GM12878 (cell line): ENCODE measurements around the gene SLC24A3.

ENCODE experiments used
- EP300 ChIP-seq, 2 experiments: fragments of 150-350 bp in 1 of 2; IDR thresholded peaks; 2 replicates each; pipeline ENCODE4 v1.6.1; 2011 to 2012; ENCODE audit warnings: low read depth in 2 of 2, low read length in 2 of 2, borderline replicate concordance in 1 of 2, improper control_type of control experiment in 1 of 2, inconsistent platforms in 1 of 2; ENCODE audit not compliant: control insufficient read depth in 1 of 2
- NRF1 ChIP-seq: conservative IDR thresholded peaks from 2 replicates; pipeline ENCODE4 v1.6.1; 2011; ENCODE audit warnings: mild to moderate bottlenecking, low read depth, low read length, improper control_type of control experiment
- POLR2AphosphoS2 ChIP-seq: IDR thresholded peaks from 2 replicates; pipeline ENCODE4 v1.6.1; 2011; ENCODE audit warnings: low read depth, mild to moderate bottlenecking, low read length, improper control_type of control experiment, moderate library complexity
- RFX5 ChIP-seq: IDR thresholded peaks from 2 replicates; pipeline ENCODE4 v1.6.1; 2011; ENCODE audit warnings: low read depth, low read length, improper control_type of control experiment
- TF ChIP-seq, protein P1 (sequence below): IDR thresholded peaks from 2 replicates; pipeline ENCODE4 v1.6.1; 2012; ENCODE audit warnings: mild to moderate bottlenecking, low read depth, low read length
- TF ChIP-seq, protein P2 (sequence below), 3 experiments: IDR thresholded peaks in 2 of 3; conservative IDR thresholded peaks in 1 of 3; 2 replicates each; pipeline ENCODE4 v1.5.1; 2011; ENCODE audit warnings: low read depth in 3 of 3, low read length in 3 of 3, mild to moderate bottlenecking in 3 of 3, control low read depth in 2 of 3, moderate library complexity in 2 of 3, inconsistent platforms in 1 of 3, mixed read lengths in 1 of 3; ENCODE audit not compliant: control insufficient read depth in 2 of 3, insufficient read depth in 1 of 3; ENCODE audit errors: extremely low read depth in 1 of 3

DNA sequence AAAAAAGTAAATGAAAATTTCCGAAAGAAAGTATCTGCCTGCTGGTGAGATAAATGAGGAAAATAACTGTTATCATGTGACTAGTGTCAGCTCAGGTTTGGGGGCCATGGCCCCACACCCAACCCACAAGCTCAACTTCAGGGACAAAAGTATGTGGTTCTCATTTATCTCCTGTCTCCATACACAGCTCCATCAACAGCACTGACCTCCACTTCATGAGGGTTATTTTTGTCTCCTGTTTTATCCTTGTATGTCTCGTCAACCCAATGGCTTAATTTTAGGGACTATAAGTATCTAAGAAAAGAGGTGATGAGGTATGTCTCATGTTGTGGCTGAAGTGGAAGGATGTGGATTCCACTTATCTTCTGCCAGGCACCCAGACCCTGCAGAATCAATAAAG, 274.0 kb downstream of the SLC24A3 start:
- TF ChIP-seq, protein P1, sequence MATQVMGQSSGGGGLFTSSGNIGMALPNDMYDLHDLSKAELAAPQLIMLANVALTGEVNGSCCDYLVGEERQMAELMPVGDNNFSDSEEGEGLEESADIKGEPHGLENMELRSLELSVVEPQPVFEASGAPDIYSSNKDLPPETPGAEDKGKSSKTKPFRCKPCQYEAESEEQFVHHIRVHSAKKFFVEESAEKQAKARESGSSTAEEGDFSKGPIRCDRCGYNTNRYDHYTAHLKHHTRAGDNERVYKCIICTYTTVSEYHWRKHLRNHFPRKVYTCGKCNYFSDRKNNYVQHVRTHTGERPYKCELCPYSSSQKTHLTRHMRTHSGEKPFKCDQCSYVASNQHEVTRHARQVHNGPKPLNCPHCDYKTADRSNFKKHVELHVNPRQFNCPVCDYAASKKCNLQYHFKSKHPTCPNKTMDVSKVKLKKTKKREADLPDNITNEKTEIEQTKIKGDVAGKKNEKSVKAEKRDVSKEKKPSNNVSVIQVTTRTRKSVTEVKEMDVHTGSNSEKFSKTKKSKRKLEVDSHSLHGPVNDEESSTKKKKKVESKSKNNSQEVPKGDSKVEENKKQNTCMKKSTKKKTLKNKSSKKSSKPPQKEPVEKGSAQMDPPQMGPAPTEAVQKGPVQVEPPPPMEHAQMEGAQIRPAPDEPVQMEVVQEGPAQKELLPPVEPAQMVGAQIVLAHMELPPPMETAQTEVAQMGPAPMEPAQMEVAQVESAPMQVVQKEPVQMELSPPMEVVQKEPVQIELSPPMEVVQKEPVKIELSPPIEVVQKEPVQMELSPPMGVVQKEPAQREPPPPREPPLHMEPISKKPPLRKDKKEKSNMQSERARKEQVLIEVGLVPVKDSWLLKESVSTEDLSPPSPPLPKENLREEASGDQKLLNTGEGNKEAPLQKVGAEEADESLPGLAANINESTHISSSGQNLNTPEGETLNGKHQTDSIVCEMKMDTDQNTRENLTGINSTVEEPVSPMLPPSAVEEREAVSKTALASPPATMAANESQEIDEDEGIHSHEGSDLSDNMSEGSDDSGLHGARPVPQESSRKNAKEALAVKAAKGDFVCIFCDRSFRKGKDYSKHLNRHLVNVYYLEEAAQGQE: no peak
- TF ChIP-seq, protein P2, sequence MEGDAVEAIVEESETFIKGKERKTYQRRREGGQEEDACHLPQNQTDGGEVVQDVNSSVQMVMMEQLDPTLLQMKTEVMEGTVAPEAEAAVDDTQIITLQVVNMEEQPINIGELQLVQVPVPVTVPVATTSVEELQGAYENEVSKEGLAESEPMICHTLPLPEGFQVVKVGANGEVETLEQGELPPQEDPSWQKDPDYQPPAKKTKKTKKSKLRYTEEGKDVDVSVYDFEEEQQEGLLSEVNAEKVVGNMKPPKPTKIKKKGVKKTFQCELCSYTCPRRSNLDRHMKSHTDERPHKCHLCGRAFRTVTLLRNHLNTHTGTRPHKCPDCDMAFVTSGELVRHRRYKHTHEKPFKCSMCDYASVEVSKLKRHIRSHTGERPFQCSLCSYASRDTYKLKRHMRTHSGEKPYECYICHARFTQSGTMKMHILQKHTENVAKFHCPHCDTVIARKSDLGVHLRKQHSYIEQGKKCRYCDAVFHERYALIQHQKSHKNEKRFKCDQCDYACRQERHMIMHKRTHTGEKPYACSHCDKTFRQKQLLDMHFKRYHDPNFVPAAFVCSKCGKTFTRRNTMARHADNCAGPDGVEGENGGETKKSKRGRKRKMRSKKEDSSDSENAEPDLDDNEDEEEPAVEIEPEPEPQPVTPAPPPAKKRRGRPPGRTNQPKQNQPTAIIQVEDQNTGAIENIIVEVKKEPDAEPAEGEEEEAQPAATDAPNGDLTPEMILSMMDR (IDR thresholded peaks at IDR 0.05 in 2 of 3, conservative IDR thresholded peaks at IDR 0.05 in 1 of 3; ENCODE audit: control insufficient read depth in 2 of 3, extremely low read depth in 1 of 3, insufficient read depth in 1 of 3, low read depth in 3 of 3, low read length in 3 of 3): no peak
- no peak for TF ChIP-seq NRF1
- no peak for TF ChIP-seq POLR2AphosphoS2
- TF ChIP-seq RFX5: no peak
- no peak for TF ChIP-seq EP300 (IDR thresholded peaks at IDR 0.05; ENCODE audit: borderline replicate concordance in 1 of 2, control insufficient read depth in 1 of 2, low read depth in 2 of 2, low read length in 2 of 2)
